ENCODE data around the gene ANAPC15. TPM values are rescaled to one million over a fixed set of nuclear protein-coding genes. Genes with fewer than 3 reads are reported as not detected.
"Not testable (repeated sequence)": the region's sequence is repeated elsewhere in the genome, so short reads cannot be mapped to it uniquely, and the experiment has no call there.

ANAPC15 gene
- polyA plus RNA-seq, 6 donors from 2014 or later = 44.4 to 70.7 (median 54.3) TPM

DNA sequence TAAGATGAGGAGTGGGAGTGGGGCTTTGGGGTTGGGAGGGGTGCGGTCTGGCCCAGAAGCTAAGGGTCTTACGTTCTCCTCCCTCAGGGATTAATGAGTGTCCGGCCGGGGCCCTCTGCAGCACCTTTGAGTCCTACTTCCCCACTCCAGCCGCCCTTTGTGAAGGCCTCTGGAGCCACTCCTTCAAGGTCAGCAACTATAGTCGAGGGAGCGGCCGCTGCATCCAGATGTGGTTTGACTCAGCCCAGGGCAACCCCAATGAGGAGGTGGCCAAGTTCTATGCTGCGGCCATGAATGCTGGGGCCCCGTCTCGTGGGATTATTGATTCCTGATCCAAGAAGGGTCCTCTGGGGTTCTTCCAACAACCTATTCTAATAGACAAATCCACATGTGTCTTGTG, 27.0 kb upstream of the ANAPC15 start:
- ATAC-seq (ENCODE audit: low read depth in 2 of 2) = no peak

DNA sequence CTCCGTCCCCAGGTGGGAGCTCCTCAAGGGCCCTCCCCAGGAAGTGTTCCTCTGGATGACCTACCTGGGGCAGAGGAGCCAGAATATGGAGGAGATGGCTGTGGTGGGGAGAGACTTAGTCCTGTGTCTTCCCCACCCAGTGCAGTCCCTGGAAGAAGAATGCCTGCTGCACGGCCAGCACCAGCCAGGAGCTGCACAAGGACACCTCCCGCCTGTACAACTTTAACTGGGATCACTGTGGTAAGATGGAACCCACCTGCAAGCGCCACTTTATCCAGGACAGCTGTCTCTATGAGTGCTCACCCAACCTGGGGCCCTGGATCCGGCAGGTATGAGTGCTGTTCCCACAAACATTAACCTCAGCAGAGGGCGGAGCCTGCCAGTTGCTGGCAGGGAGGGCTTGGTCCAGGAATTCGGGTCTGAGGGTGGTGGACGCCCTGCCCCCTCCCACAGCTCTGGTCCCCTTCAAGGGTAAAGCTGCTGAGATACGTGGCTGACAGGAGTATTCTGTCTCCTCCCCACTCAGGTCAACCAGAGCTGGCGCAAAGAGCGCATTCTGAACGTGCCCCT, 26.4 kb upstream of the ANAPC15 start:
- Mint-ChIP-seq H3K36me3 (no peaks in the 10 kb centered on the region), H3K27me3 (peaks cover 14 to 33% (median 32%) of the 10 kb centered on the region in 3 donors), H3K9me3 (no peaks in the 10 kb centered on the region), H3K4me3 (no peak overlapping the region), H3K4me1 (peaks cover 0 to 3% (median 3%) of the 10 kb centered on the region in 3 donors), H3K27ac (no peak overlapping the region)
- no peak for DNase-seq
- no peak for ATAC-seq (ENCODE audit: low read depth in 2 of 2)

More for the DNA sequence above, 27.0 kb upstream of the ANAPC15 start:
- DNase-seq = no peak
- H3K4me1 Mint-ChIP-seq = peaks cover 0 to 5% (median 4%) of the 10 kb centered on the region in 3 donors
- H3K27ac Mint-ChIP-seq = no peak overlapping the region
- no peak overlapping the region for H3K4me3 Mint-ChIP-seq
- no peaks in the 10 kb centered on the region for H3K36me3 Mint-ChIP-seq
- H3K9me3 Mint-ChIP-seq = no peaks in the 10 kb centered on the region
- peaks cover 16 to 33% (median 32%) of the 10 kb centered on the region in 3 donors for H3K27me3 Mint-ChIP-seq

DNA sequence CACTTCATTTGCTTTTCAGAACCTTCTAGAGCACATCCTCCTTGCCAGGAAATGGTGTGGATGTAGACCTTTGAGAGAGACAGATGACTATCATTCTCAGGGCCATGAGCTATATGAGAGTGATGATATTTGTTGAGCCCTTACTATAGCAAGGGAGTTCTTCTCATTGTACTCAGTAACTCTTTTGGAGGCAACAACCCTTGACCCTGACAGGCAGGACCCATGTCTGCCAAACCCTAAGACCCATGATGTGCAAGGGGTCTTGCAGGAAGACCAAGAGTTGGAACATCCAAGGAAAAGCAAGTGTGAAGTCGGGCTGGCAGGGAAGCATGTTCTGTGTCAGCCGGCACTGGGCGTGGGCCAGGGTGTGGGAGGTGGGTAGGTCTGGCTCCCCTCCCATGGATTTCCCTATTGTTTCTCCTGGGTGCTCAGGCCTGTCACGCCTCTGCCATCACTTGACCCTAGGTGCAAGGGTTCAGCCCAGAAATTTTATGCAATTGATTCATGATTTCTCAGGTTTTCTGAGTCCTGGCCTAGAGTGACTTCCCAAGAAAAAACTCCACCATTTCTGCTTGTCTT, 24.3 kb upstream of the ANAPC15 start:
- Mint-ChIP-seq H3K27me3 (peaks cover 15 to 41% (median 40%) of the 10 kb centered on the region in 3 donors), H3K4me3 (no peak overlapping the region), H3K27ac (peak overlapping the region in 1 of 6 donors; percentile 38), H3K9me3 (peaks cover 0 to 2% (median 0%) of the 10 kb centered on the region in 7 donors), H3K4me1 (no peaks in the 10 kb centered on the region), H3K36me3 (no peaks in the 10 kb centered on the region)
- DNase-seq (no peak), ATAC-seq (ENCODE audit: low read depth in 2 of 2) (no peak)

DNA sequence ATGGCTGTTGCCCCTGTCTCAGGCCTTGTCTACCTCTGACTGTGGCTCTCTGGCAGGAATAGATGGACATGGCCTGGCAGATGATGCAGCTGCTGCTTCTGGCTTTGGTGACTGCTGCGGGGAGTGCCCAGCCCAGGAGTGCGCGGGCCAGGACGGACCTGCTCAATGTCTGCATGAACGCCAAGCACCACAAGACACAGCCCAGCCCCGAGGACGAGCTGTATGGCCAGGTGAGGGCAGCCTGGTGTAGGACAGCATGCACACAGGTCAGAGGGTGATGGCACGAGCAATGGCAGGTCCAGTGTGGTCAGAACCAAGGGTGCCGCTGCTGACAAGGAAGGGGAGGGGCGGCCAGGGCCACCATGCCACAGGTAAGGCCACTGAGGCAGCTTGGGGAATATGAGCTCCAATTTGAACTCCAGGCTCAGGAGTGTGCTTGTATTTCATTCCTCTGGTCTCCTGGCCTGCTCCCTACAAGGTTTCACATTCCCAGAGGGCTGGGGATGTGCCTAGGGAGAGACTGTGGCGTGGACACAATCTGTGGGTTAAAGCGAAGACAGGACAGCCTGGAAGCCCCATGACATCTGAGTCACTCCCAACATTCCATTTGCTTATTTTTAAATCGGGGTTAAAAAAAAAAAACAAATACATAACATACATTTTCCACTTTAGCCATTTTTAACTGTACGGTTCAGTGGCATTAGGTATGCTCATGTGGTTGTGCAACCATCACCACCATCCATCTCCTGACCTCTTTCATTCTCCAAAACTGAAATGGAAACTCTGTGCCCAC, 23.6 kb upstream of the ANAPC15 start:
- Mint-ChIP-seq H3K4me1 (no peaks in the 10 kb centered on the region), H3K27ac (no peak overlapping the region), H3K4me3 (no peak overlapping the region), H3K9me3 (peaks cover 0 to 2% (median 0%) of the 10 kb centered on the region in 7 donors), H3K27me3 (peaks cover 10 to 34% (median 34%) of the 10 kb centered on the region in 3 donors), H3K36me3 (no peaks in the 10 kb centered on the region)
- DNase-seq (no peak), ATAC-seq (ENCODE audit: low read depth in 2 of 2) (no peak)

DNA sequence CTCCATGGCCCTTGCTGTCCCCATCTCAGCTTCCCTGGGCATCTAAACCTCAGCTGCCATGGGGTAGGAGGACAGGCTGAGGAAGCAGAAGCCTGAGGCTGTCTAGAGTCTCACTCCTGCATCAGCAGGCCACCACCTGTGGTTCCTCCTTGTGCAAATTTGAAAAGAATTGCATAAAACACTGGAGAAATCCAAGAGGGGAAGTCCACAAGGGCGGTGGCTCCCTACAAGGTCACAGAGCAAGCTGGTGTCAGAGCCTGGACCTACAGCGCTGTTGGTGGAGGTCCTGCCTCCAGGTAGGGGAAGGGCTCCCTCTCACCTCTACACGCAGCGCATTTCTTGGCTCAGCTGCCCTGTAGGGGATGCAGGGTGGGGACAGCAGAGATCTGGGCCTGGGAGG, 23.0 kb upstream of the ANAPC15 start, which contains the start of gene FOLR3:
FOLR3 (plus strand) TSS at position 253 of the 400 bp plus-strand sequence. CDS start 228 bp downstream, outside the sequence.
- H3K36me3 Mint-ChIP-seq; DNase-seq; ATAC-seq (ENCODE audit: low read depth in 2 of 2); H3K4me1 Mint-ChIP-seq; H3K27ac Mint-ChIP-seq; H3K9me3 Mint-ChIP-seq; H3K4me3 Mint-ChIP-seq: not testable (repeated sequence)
- peaks cover 9 to 32% (median 31%) of the 10 kb centered on the region in 3 donors for H3K27me3 Mint-ChIP-seq

DNA sequence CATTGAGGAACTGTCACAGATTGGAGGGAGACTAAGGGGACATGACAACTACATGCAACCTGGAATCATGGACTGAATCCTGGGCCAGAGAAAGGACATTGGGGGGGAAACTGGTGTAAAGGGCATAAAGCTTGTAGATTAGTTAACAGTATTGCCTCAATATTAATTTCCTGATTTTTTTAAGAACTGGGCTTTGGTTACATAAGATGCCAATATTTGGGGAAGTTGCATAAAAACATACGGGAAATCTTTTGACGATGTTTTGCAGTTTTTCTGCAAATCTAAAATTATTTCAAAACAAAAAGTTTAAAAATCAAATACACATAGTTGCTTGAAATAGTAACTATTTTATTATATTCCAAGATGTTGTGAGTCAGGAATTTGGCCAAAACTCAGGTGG, 20.2 kb upstream of the ANAPC15 start:
- peaks cover 8 to 22% (median 17%) of the 10 kb centered on the region in 7 donors for H3K9me3 Mint-ChIP-seq
- peaks cover 14 to 39% (median 37%) of the 10 kb centered on the region in 3 donors for H3K27me3 Mint-ChIP-seq
- H3K36me3 Mint-ChIP-seq = peaks cover 14 to 15% of the 10 kb centered on the region in 2 donors
- H3K4me1 Mint-ChIP-seq = no peaks in the 10 kb centered on the region
- H3K4me3 Mint-ChIP-seq = no peak overlapping the region
- ATAC-seq (ENCODE audit: low read depth in 2 of 2) = no peak
- no peak for DNase-seq
- peak overlapping the region in 1 of 6 donors; percentile 16 for H3K27ac Mint-ChIP-seq

DNA sequence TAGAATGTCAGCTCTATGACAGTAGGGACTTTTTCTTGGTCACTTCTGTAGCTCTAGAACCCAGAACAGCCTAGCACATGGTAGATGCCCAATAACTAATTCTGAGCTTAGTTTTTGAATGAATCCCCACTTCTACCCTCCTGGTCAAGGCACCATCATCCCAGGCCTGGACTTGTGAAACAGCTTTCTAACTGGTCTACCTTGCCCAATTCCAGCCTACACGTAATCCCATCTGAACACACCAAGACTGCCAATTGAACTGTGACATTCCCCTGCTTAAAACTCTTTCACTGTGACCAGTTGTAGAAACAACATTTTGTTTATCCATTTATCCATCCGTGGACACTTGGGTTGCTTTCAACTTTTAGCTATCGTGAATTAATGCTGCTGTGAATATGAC, 16.9 kb upstream of the ANAPC15 start:
- no peak for DNase-seq
- peaks cover 14 to 21% of the 10 kb centered on the region in 2 donors for H3K36me3 Mint-ChIP-seq
- H3K4me3 Mint-ChIP-seq = no peak overlapping the region
- H3K27me3 Mint-ChIP-seq = peaks cover 15 to 38% (median 36%) of the 10 kb centered on the region in 3 donors
- H3K27ac Mint-ChIP-seq = no peak overlapping the region
- peaks cover 9 to 46% (median 34%) of the 10 kb centered on the region in 7 donors for H3K9me3 Mint-ChIP-seq
- ATAC-seq (ENCODE audit: low read depth in 2 of 2) = no peak
- H3K4me1 Mint-ChIP-seq = no peaks in the 10 kb centered on the region

DNA sequence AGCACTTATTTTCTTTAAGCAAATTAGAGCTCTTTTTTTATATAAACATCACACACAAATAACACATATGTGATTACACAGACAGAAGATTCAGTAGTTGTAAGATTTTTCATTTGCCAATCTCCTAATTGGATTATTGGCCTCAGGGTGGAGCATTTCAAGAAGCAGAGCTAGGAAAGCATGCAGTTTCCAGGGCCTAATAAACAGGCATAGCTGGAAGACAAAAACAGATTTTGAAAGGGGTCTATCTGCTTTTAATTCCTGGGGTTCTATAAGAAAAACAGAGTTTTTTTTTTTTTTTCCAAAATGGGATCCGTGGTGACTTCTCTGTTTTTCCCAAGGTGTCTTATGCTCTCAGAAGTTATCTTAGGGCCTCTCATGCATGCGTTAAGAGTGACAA, 15.4 kb upstream of the ANAPC15 start:
- Mint-ChIP-seq H3K27me3 (peaks cover 19 to 44% (median 43%) of the 10 kb centered on the region in 3 donors), H3K4me3 (no peak overlapping the region), H3K4me1 (no peaks in the 10 kb centered on the region), H3K36me3 (peaks cover 14 to 25% of the 10 kb centered on the region in 2 donors), H3K9me3 (peaks cover 9 to 46% (median 34%) of the 10 kb centered on the region in 7 donors), H3K27ac (no peak overlapping the region)
- DNase-seq (no peak), ATAC-seq (ENCODE audit: low read depth in 2 of 2) (no peak)

DNA sequence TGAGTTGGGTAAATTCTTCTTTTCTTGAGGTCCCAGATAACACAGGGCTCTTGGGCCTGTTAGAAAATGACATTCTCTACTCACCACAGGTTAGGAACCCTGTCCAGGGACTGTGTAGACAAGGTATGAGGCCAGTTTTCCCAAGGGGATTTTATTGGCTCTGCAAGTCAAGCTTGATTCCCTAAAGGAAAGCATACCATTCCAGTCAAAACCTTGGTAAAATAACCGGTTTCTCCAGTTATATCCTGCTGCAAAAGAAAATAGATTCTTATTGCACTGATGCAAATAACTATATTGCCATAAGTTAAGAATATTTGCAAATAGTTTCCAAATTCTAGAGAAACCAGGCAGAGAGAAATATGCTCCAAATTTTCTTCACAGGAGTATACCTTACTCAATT, 13.5 kb upstream of the ANAPC15 start:
- no peak for DNase-seq
- Mint-ChIP-seq H3K4me3 (no peak overlapping the region), H3K36me3 (peaks cover 16 to 25% of the 10 kb centered on the region in 2 donors), H3K4me1 (no peaks in the 10 kb centered on the region), H3K9me3 (peaks cover 9 to 46% (median 34%) of the 10 kb centered on the region in 7 donors), H3K27ac (no peak overlapping the region), H3K27me3 (peaks cover 27 to 51% (median 38%) of the 10 kb centered on the region in 3 donors)
- no peak for ATAC-seq (ENCODE audit: low read depth in 2 of 2)

DNA sequence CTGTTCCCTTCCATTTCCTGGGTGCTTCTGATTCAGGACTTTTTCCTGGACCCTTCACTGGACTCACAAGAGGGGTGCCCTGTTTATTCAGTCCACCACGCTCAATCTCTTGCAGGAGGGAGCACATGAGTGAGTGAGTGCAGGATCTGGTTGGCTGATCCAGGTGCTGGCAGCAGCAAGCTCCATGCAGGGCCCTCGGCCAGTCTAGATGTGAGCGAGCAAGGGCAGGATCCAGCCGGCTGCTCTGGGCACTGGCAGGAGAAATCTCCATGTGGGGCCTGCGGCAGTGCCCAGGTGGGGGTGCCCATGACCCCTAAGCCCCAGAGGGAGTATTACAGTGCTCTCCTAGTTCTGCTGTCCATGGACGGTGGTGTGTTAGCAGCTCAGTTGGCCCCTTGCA, 11.6 kb upstream of the ANAPC15 start:
- peaks cover 7 to 38% (median 30%) of the 10 kb centered on the region in 7 donors for H3K9me3 Mint-ChIP-seq
- peak overlapping the region in 1 of 8 donors; percentile 36 for H3K4me3 Mint-ChIP-seq
- DNase-seq = no peak
- peaks cover 24 to 55% (median 40%) of the 10 kb centered on the region in 3 donors for H3K27me3 Mint-ChIP-seq
- H3K27ac Mint-ChIP-seq = no peak overlapping the region
- no peak for ATAC-seq (ENCODE audit: low read depth in 2 of 2)
- peaks cover 18 to 20% of the 10 kb centered on the region in 2 donors for H3K36me3 Mint-ChIP-seq
- no peaks in the 10 kb centered on the region for H3K4me1 Mint-ChIP-seq

DNA sequence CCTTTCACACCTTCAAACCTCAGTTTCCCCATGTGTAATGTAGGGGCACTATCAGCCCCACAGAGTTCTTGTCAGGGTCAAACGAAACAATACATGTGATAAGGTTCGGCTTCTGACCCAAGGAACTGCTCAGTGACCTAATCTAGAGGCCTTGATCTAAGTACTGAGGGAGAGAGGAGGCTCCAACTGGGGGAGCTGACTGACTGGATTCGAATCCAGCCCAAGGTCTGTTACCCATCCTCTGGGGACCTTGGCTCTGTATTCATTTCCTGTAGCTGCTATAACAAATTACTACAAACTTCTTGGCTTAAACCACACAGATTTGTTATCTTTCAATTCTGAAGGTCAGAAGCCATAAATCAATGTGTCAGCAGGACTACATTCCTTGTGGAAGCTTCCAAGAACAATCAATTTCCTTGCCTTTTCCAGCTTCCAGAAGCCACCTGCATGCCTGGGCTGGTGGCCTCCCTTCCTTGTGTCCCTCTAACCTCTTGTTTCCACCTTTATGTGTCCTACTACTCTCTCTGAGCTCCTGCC, 10.7 kb upstream of the ANAPC15 start:
- Mint-ChIP-seq H3K27me3 (peaks cover 28 to 56% (median 40%) of the 10 kb centered on the region in 3 donors), H3K4me3 (no peak overlapping the region), H3K36me3 (peaks cover 10 to 11% of the 10 kb centered on the region in 2 donors), H3K9me3 (peaks cover 2 to 30% (median 22%) of the 10 kb centered on the region in 7 donors), H3K4me1 (no peaks in the 10 kb centered on the region), H3K27ac (no peak overlapping the region)
- ATAC-seq (ENCODE audit: low read depth in 2 of 2) = no peak
- no peak for DNase-seq

DNA sequence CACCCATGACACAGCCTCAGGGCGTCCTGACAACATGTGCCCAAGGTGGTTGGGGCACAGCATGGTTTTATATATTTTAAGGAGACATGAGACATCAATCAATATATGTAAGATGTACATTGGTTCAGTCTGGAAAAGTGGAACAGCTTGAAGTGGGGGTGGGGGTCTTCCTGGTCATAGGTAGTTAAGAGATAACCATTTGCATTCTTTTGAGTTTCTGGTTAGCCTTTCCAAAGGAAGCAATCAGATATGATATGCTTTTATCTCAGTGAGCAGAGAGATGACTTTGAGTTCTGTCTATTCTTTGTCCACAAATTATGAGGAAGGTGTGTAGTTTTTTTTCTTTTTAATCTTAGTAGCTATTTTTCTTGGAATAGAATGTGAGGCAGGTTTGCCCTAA, 10.1 kb upstream of the ANAPC15 start:
- no peak overlapping the region for H3K4me3 Mint-ChIP-seq
- DNase-seq = no peak
- ATAC-seq (ENCODE audit: low read depth in 2 of 2) = no peak
- peaks cover 2 to 24% (median 18%) of the 10 kb centered on the region in 7 donors for H3K9me3 Mint-ChIP-seq
- H3K27me3 Mint-ChIP-seq = peaks cover 29 to 59% (median 46%) of the 10 kb centered on the region in 3 donors
- H3K36me3 Mint-ChIP-seq = peaks cover 5 to 10% of the 10 kb centered on the region in 2 donors
- H3K27ac Mint-ChIP-seq = no peak overlapping the region
- H3K4me1 Mint-ChIP-seq = no peaks in the 10 kb centered on the region

DNA sequence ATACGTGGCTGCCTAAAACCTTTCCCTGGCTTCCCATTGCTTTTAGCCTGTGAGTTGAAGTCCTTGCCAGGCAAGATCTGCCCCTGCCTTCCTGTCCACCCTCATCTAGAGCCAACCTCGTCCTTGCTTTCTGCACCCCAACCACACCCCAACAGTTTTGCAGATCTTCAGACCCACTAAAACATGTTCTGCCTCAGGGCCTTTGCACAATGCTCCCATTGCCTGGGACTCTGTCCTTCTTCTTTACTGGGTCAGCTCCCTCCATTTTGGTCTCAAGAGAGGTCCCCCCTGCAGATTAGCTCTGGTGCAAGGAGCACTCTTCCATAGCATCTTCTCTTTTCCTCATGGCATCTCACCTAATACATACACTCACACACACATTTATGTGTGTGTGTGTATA, 8.4 kb upstream of the ANAPC15 start:
- no peaks in the 10 kb centered on the region for H3K4me1 Mint-ChIP-seq
- no peak for ATAC-seq (ENCODE audit: low read depth in 2 of 2)
- H3K27ac Mint-ChIP-seq = no peak overlapping the region
- peaks cover 33 to 73% (median 61%) of the 10 kb centered on the region in 3 donors for H3K27me3 Mint-ChIP-seq
- no peak overlapping the region for H3K4me3 Mint-ChIP-seq
- no peak for DNase-seq
- H3K36me3 Mint-ChIP-seq = peaks cover 5 to 10% of the 10 kb centered on the region in 2 donors
- H3K9me3 Mint-ChIP-seq = peaks cover 0 to 13% (median 7%) of the 10 kb centered on the region in 7 donors

Data from naive B cell (primary cell).